GM20000 (cell line): ENCODE data around the gene MAPK6.
A peak's percentile ranks its signal among the peaks of the same experiment; 100 is the strongest.

Experiments used
- DNase-seq: peaks from one replicate; pipeline ENCODE4 v3.0.0; 2012; ENCODE audit warnings: low spot score
- CTCF ChIP-seq: IDR thresholded peaks from 2 replicates; pipeline ENCODE4 v1.5.1; 2012; ENCODE audit warnings: mild to moderate bottlenecking, control low read depth; ENCODE audit errors: extremely low read depth, missing control alignments

MAPK6 gene

GRCh38 chr15:52102463-52102862 lies 83.4 kb downstream of the MAPK6 start:
- no peak for DNase-seq
- no peak for TF ChIP-seq CTCF

- no peak for TF ChIP-seq CTCF
- DNase-seq = peak; percentile 74
Observed at GRCh38 chr15:52103217-52104207, 84.5 kb downstream of the MAPK6 start.

- no peak for DNase-seq
- no peak for TF ChIP-seq CTCF
Observed at GRCh38 chr15:52104532-52105004, 85.5 kb downstream of the MAPK6 start.

GRCh38 chr15:52105846-52106245 lies 86.8 kb downstream of the MAPK6 start:
- no peak for TF ChIP-seq CTCF
- DNase-seq = no peak

- no peak for TF ChIP-seq CTCF
- DNase-seq = no peak
Observed at GRCh38 chr15:52106641-52107040, 87.6 kb downstream of the MAPK6 start.

GRCh38 chr15:52107238-52107637 lies 88.2 kb downstream of the MAPK6 start:
- no peak for TF ChIP-seq CTCF
- DNase-seq = no peak
